T-cell (primary cell): Measurements from ENCODE around the gene MSANTD7. TPM values are rescaled to one million over a fixed set of nuclear protein-coding genes. Genes with fewer than 3 reads are reported as not detected.

Experiments used
- ATAC-seq, 4 experiments: fragments of 200-7000 bp in 3 of 4; fragments of 150-1000 bp in 1 of 4; cut with Tn5 transposase; replicated peaks in 1 of 4; 1 replicate in 3 of 4; 2 replicates in 1 of 4; pipeline ENCODE4 v1.10.0; 2021; ENCODE audit warnings: moderate library complexity in 3 of 4, mild to moderate bottlenecking in 2 of 4, moderate number of reproducible peaks in 1 of 4
- CTCF ChIA-PET, 2 donors: fragments of 300-600 bp; sonication (Branson Sonifier 250); formaldehyde crosslinking; loops; one replicate each; lab custom pipeline; 2022; ENCODE audit warnings: antibody characterized with exemption in 2 of 2; lab: Charles Lee
- POLR2A ChIA-PET, 2 donors: fragments of 300-600 bp; sonication (Branson Sonifier 250); formaldehyde crosslinking; loops; one replicate each; lab custom pipeline; 2022; ENCODE audit warnings: antibody characterized with exemption in 2 of 2; lab: Charles Lee
- DNase-seq, 35 experiments: peaks; one replicate each; pipeline versions ENCODE4 v3.0.0 to v3.0.0-alpha.2; 2013 to 2023
- H3K27ac ChIP-seq: one replicate; pipeline ENCODE4 v1.5.1; 2013; ENCODE audit warnings: low read length
- H3K27me3 ChIP-seq, 2 experiments: replicated peaks in 1 of 2; 1 replicate in 1 of 2; 2 replicates in 1 of 2; pipeline versions ENCODE4 v1.6.1 to v1.7.0; 2013; ENCODE audit warnings: low read length in 1 of 2, mixed read lengths in 1 of 2; ENCODE audit not compliant: control insufficient read depth in 2 of 2, insufficient read depth in 2 of 2; ENCODE audit errors: extremely low read depth in 1 of 2
- H3K36me3 ChIP-seq, 2 donors: 1 replicate in 1 of 2; 2 replicates in 1 of 2; pipeline versions ENCODE4 v1.6.1 to v1.7.0; 2013; ENCODE audit warnings: low read length in 1 of 2; ENCODE audit not compliant: control insufficient read depth in 2 of 2, insufficient read depth in 1 of 2; ENCODE audit errors: extremely low read depth in 1 of 2
- H3K4me1 ChIP-seq, 2 experiments: 1 replicate in 1 of 2; 2 replicates in 1 of 2; pipeline versions ENCODE4 v1.6.1 to v1.7.0; 2013; ENCODE audit warnings: low read length in 2 of 2, mixed read lengths in 1 of 2; ENCODE audit not compliant: insufficient read depth in 2 of 2, control insufficient read depth in 1 of 2; ENCODE audit errors: extremely low read depth in 1 of 2
- H3K4me3 ChIP-seq, 2 donors: 1 replicate in 1 of 2; 2 replicates in 1 of 2; pipeline versions ENCODE4 v1.5.1 to v1.7.0; 2013; ENCODE audit warnings: mild to moderate bottlenecking in 2 of 2, low read length in 1 of 2, moderate library complexity in 1 of 2; ENCODE audit not compliant: control insufficient read depth in 1 of 2; ENCODE audit errors: extremely low read depth in 1 of 2
- H3K9me3 ChIP-seq: 2 replicates; pipeline ENCODE4 v1.7.0; 2013
- H3K27ac Mint-ChIP-seq, 2 donors: one replicate each; pipeline ENCODE4 v1.8.0; 2020 to 2021; ENCODE audit warnings: mild to moderate bottlenecking in 2 of 2, mixed read lengths in 2 of 2
- H3K27me3 Mint-ChIP-seq, 2 donors: one replicate each; pipeline ENCODE4 v1.8.0; 2021 to 2022; ENCODE audit warnings: mixed read lengths in 2 of 2
- H3K36me3 Mint-ChIP-seq: one replicate; pipeline ENCODE4 v1.8.0; 2021; ENCODE audit warnings: mixed read lengths
- H3K4me1 Mint-ChIP-seq, 3 donors: one replicate each; pipeline ENCODE4 v1.8.0; 2020 to 2022; ENCODE audit warnings: mixed read lengths in 3 of 3, mild to moderate bottlenecking in 1 of 3
- H3K4me3 Mint-ChIP-seq, 3 donors: one replicate each; pipeline ENCODE4 v1.8.0; 2020 to 2022; ENCODE audit warnings: mild to moderate bottlenecking in 3 of 3, mixed read lengths in 3 of 3, moderate library complexity in 3 of 3
- H3K9me3 Mint-ChIP-seq, 3 donors: one replicate each; pipeline ENCODE4 v1.8.0; 2020 to 2022; ENCODE audit warnings: mixed read lengths in 3 of 3
- WGBS: methylation state at CpG from one replicate; pipeline ENCODE4 v1.1.5; 2013; ENCODE audit warnings: missing lambda C conversion rate; ENCODE audit not compliant: insufficient coverage; 5-methylcytosine and 5-hydroxymethylcytosine counted together
- total RNA-seq, 35 experiments: library from RNA in 6 of 35; stranded (reverse) in 6 of 35; fragments of 120-200 nt in 1 of 35; gene quantifications; one replicate each; pipeline versions ENCODE4 v1.2.1 to v1.2.4 and lab custom pipeline; 2013 to 2026

The MSANTD7 gene
- total RNA-seq, 5 donors from 2014 or later (not counting 1 experiment from before 2014, with no cell fraction given): 11.7 to 31.5 (median 14.9) TPM

DNA sequence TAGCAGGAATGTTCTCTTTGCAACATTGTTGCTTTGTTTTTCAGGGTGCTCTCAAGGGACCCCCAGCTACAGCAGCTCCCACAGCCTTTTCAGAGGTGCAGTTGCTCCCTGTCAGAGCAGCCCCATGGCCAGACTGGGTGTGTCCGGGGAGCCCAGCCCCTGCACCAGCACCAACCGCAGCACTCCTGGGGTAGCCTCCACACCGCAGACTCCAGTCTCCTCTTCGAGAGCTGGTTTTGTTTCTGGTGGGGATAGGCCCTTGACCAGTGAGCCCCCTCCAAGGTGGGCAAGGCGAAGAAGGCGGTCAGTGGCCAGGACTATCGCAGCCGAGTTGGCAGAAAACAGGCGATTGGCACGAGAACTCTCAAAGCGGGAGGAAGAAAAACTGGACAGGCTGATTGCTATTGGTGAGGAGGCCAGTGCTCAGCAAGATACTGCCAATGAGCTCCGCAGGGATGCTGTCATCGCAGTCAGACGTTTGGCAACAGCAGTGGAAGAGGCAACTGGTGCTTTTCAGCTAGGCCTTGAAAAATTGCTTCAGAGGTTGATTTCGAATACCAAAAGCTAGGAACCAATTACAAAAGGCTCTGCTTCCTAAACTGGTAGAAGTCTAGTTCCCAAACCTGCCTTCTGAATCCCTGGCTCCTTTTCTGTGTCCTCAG is 5.4 kb downstream of the MSANTD7 start:
- H3K9me3 ChIP-seq: no peaks in the 10 kb centered on the region
- POLR2A ChIA-PET: interaction anchor here (0.5 to 0.6 kb wide), 3 partner anchors 34 to 320 kb away, joined by 3 to 9 read pairs (median 3); no protein-coding TSS in a partner anchor
- H3K27ac ChIP-seq: no peak overlapping the region
- CTCF ChIA-PET: no interaction called here
- H3K4me1 ChIP-seq: peaks cover 6 to 12% of the 10 kb centered on the region in 2 experiments
- Mint-ChIP-seq H3K27me3 (no peaks in the 10 kb centered on the region), H3K36me3 (peaks cover 41% of the 10 kb centered on the region), H3K27ac (no peak overlapping the region), H3K4me3 (no peak overlapping the region), H3K4me1 (peaks cover 28 to 30% (median 30%) of the 10 kb centered on the region in 3 donors), H3K9me3 (no peaks in the 10 kb centered on the region)
- no peak overlapping the region for H3K4me3 ChIP-seq
- DNase-seq: no peak
- 100% methylated on average over 15 of the region's 15 CpGs for WGBS
- H3K36me3 ChIP-seq: peaks cover 3 to 52% of the 10 kb centered on the region in 2 donors
- no peaks in the 10 kb centered on the region for H3K27me3 ChIP-seq
- no peak for ATAC-seq

DNA sequence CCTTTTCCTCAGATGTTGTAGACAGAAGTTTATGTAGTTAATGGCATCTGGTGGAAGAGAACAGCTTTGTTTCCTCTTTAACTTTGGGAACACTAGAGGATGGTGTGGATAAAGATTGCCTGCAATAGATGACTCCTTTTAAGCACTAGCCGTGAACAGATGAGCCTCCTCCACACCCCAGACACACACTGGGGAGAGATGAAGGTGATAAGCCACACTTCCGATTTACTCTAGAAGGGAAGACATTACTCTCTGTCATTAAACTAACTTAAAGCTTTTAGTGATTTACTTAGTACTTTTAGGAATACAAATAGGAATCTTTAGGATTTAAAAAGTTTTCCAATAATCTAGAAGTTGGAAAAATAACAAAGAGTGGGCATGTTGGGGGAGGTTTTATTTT is 6.8 kb downstream of the MSANTD7 start:
- Mint-ChIP-seq H3K36me3 (peaks cover 46% of the 10 kb centered on the region), H3K27me3 (no peaks in the 10 kb centered on the region), H3K4me3 (no peak overlapping the region), H3K4me1 (peaks cover 18 to 19% (median 19%) of the 10 kb centered on the region in 3 donors), H3K27ac (no peak overlapping the region), H3K9me3 (no peaks in the 10 kb centered on the region)
- H3K4me3 ChIP-seq: no peak overlapping the region
- H3K27me3 ChIP-seq: no peaks in the 10 kb centered on the region
- no peaks in the 10 kb centered on the region for H3K9me3 ChIP-seq
- no CpG with 5 or more reads among the region's 2 CpGs for WGBS
- no peak for DNase-seq
- no peak for ATAC-seq
- ChIA-PET POLR2A (interaction anchor here in 1 of 2 donors (1.3 kb wide), 1 partner anchor 13 kb away, joined by 6 read pairs; no protein-coding TSS in a partner anchor), CTCF (interaction anchor here in 1 of 2 donors (0.5 kb wide), 1 partner anchor 1473 kb away, joined by 3 read pairs; no protein-coding TSS in a partner anchor)
- no peak overlapping the region for H3K27ac ChIP-seq
- peaks cover 0 to 2% of the 10 kb centered on the region in 2 experiments for H3K4me1 ChIP-seq
- H3K36me3 ChIP-seq: peaks cover 3 to 59% of the 10 kb centered on the region in 2 donors

DNA sequence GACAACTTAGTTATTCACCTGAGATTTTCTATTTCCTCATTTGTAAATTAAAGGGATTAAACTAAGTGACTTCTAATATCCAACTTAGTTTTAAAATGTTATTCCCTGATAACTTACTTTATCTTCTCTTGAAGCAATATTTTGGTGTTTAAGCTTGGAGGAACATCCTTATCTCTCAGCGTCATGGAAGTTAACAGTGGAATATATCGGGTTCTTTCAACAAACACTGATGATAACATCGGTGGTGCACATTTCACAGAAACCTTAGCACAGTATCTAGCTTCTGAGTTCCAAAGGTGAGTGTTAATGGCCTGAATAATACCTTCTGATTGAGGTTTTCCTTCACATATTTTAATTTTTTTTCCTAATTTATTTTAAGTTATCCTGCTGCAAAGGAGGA is 14.1 kb downstream of the MSANTD7 start:
- no peak overlapping the region for H3K27ac ChIP-seq
- WGBS: no CpG with 5 or more reads among the region's 3 CpGs
- no peak overlapping the region for H3K4me3 ChIP-seq
- no peaks in the 10 kb centered on the region for H3K4me1 ChIP-seq
- no peak overlapping the region for H3K27ac Mint-ChIP-seq
- no peaks in the 10 kb centered on the region for H3K27me3 ChIP-seq
- no peak overlapping the region for H3K4me3 Mint-ChIP-seq
- ATAC-seq (no peak), DNase-seq (no peak)
- H3K9me3 Mint-ChIP-seq: no peaks in the 10 kb centered on the region
- peaks cover 0 to 47% of the 10 kb centered on the region in 2 donors for H3K36me3 ChIP-seq
- ChIA-PET POLR2A (no interaction called here), CTCF (interaction anchor here in 1 of 2 donors (0.5 kb wide), 1 partner anchor 344 kb away, joined by 5 read pairs; no protein-coding TSS in a partner anchor)
- no peaks in the 10 kb centered on the region for H3K4me1 Mint-ChIP-seq
- H3K36me3 Mint-ChIP-seq: peaks cover 46% of the 10 kb centered on the region
- H3K27me3 Mint-ChIP-seq: no peaks in the 10 kb centered on the region
- no peaks in the 10 kb centered on the region for H3K9me3 ChIP-seq

DNA sequence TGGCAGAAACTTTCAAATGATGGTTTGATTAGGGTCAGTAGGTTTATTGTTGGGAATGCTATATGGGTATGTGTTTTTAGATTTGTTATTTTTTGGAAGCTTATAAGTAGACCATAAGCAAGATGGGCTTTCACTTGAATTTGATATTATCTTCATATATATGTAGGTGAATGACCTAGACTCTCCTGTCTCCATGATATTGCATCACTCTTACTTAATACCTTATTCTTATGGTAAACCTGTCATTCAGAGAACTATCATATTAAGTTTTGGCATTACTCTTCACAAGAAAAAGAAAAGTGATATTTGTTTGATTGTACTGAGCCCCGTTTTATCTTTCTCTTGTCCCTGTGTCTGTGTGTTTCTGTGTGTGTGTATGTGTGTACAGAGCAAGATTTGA is 17.3 kb downstream of the MSANTD7 start:
- no peak for DNase-seq
- no peaks in the 10 kb centered on the region for H3K4me1 ChIP-seq
- H3K36me3 ChIP-seq: peaks cover 0 to 49% of the 10 kb centered on the region in 2 donors
- H3K9me3 Mint-ChIP-seq: no peaks in the 10 kb centered on the region
- no peaks in the 10 kb centered on the region for H3K9me3 ChIP-seq
- ChIA-PET POLR2A (no interaction called here), CTCF (no interaction called here)
- no peak overlapping the region for H3K27ac Mint-ChIP-seq
- ATAC-seq: no peak
- H3K36me3 Mint-ChIP-seq: peaks cover 56% of the 10 kb centered on the region
- peaks cover 0 to 3% (median 0%) of the 10 kb centered on the region in 3 donors for H3K4me1 Mint-ChIP-seq
- no CpG with 5 or more reads among the region's 1 CpG for WGBS
- H3K27me3 Mint-ChIP-seq: no peaks in the 10 kb centered on the region
- no peak overlapping the region for H3K27ac ChIP-seq
- H3K4me3 Mint-ChIP-seq: no peak overlapping the region
- no peaks in the 10 kb centered on the region for H3K27me3 ChIP-seq
- no peak overlapping the region for H3K4me3 ChIP-seq

DNA sequence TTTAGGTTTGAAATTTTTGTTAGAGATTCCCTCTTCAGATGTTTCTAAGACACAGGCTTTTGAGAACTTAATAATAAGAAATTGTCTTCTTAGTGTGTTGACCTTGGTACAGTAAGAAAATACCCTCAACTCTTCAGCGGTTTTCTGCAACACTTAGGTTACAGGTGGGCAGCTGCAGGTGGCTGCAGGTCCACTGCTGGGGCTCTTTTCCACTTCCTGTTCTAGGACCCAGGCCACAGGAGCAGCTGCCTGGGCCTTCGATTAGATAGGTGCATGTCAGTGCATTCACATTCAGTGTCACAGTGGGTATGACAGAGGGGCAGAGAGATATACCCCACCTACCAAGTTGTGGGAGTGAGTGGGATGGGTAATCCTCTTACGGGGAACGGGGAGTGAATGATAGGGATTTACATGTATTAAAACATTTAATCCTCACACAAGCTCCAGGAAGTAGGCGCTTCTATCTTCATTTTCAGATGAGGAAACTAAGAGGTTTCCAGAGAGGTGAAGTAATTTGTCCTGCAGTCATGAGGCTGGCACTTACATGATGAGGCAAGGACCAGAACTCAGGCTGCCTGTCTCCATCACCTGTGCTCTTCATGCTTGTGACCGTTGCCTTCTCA is 20.3 kb downstream of the MSANTD7 start:
- H3K4me1 Mint-ChIP-seq: peaks cover 0 to 3% (median 0%) of the 10 kb centered on the region in 3 donors
- ChIA-PET CTCF (no interaction called here), POLR2A (interaction anchor here in 1 of 2 donors (1.8 kb wide), 1 partner anchor 13 kb away, joined by 6 read pairs; no protein-coding TSS in a partner anchor)
- Histone ChIP-seq H3K4me1 (no peaks in the 10 kb centered on the region), H3K4me3 (no peak overlapping the region), H3K27ac (no peak overlapping the region), H3K27me3 (no peaks in the 10 kb centered on the region), H3K9me3 (no peaks in the 10 kb centered on the region), H3K36me3 (peaks cover 0 to 46% of the 10 kb centered on the region in 2 donors)
- no peaks in the 10 kb centered on the region for H3K27me3 Mint-ChIP-seq
- no peaks in the 10 kb centered on the region for H3K9me3 Mint-ChIP-seq
- ATAC-seq (no peak), DNase-seq (no peak)
- H3K4me3 Mint-ChIP-seq: no peak overlapping the region
- H3K27ac Mint-ChIP-seq: no peak overlapping the region
- peaks cover 50% of the 10 kb centered on the region for H3K36me3 Mint-ChIP-seq
- WGBS: 100% methylated on average over 1 of the region's 6 CpGs

DNA sequence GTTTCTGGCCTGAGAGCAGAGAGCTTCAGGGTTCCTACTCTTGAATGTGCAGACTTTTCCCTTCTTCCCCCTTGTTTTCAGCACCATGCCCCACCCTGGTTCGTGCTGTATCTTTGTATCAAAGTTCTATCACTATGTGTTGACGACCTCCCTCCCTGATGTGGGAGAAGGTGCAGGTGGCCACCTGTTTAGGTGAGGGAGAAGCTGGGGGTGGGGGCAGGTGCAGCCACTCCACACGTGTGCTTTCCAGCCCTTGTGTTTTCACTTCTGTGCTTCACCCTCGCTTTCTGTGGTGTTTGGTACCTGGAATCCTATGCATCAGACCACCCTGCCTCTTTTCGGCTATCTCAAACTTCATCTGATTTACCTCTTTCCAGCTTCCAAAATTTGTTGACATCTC is 20.9 kb downstream of the MSANTD7 start:
- peaks cover 0 to 43% of the 10 kb centered on the region in 2 donors for H3K36me3 ChIP-seq
- H3K9me3 Mint-ChIP-seq: no peaks in the 10 kb centered on the region
- no peaks in the 10 kb centered on the region for H3K27me3 ChIP-seq
- H3K27ac ChIP-seq: no peak overlapping the region
- no peak overlapping the region for H3K27ac Mint-ChIP-seq
- H3K9me3 ChIP-seq: no peaks in the 10 kb centered on the region
- POLR2A ChIA-PET: interaction anchor here in 1 of 2 donors (0.6 to 1.8 kb wide), 2 partner anchors 10 to 14 kb away, joined by 3 to 6 read pairs; no protein-coding TSS in a partner anchor
- H3K4me3 Mint-ChIP-seq: no peak overlapping the region
- H3K4me3 ChIP-seq: no peak overlapping the region
- WGBS: no CpG with 5 or more reads among the region's 5 CpGs
- CTCF ChIA-PET: interaction anchor here (0.5 to 0.7 kb wide), 2 partner anchors 284 to 931 kb away, joined by 3 to 4 read pairs; no protein-coding TSS in a partner anchor
- no peaks in the 10 kb centered on the region for H3K27me3 Mint-ChIP-seq
- H3K4me1 ChIP-seq: no peaks in the 10 kb centered on the region
- no peak for DNase-seq
- peaks cover 0 to 3% (median 0%) of the 10 kb centered on the region in 3 donors for H3K4me1 Mint-ChIP-seq
- ATAC-seq: no peak
- H3K36me3 Mint-ChIP-seq: peaks cover 52% of the 10 kb centered on the region
